Skeletal muscle tissue (tissue), 4 donors: ENCODE data around the gene SRSF4. TPM values are rescaled to one million over a fixed set of nuclear protein-coding genes. Genes with fewer than 3 reads are reported as not detected.
"Not testable (repeated sequence)": the region's sequence is repeated elsewhere in the genome, so short reads cannot be mapped to it uniquely, and the experiment has no call there.

Experiments used
- H3K27ac ChIP-seq: one replicate; pipeline ENCODE4 v1.7.0; 2013; ENCODE audit warnings: mild to moderate bottlenecking, low read depth, low read length, inconsistent platforms
- H3K27me3 ChIP-seq, 3 donors: one replicate each; pipeline ENCODE4 v1.7.0; 2013; ENCODE audit warnings: low read length in 3 of 3; ENCODE audit not compliant: control insufficient read depth in 3 of 3, insufficient read depth in 3 of 3
- H3K36me3 ChIP-seq, 3 donors: one replicate each; pipeline ENCODE4 v1.7.0; 2013; ENCODE audit warnings: low read length in 3 of 3; ENCODE audit not compliant: control insufficient read depth in 3 of 3, insufficient read depth in 3 of 3
- H3K4me1 ChIP-seq, 3 donors: one replicate each; pipeline ENCODE4 v1.7.0; 2013; ENCODE audit warnings: low read length in 3 of 3, mild to moderate bottlenecking in 3 of 3; ENCODE audit not compliant: control insufficient read depth in 3 of 3, insufficient read depth in 3 of 3
- H3K4me3 ChIP-seq, 3 donors: one replicate each; pipeline ENCODE4 v1.7.0; 2013; ENCODE audit warnings: low read length in 3 of 3
- H3K9ac ChIP-seq, 3 donors: one replicate each; pipeline ENCODE4 v1.7.0; 2013; ENCODE audit warnings: low read length in 3 of 3, mild to moderate bottlenecking in 3 of 3, moderate library complexity in 2 of 3, low read depth in 1 of 3
- H3K9me3 ChIP-seq, 3 donors: one replicate each; pipeline ENCODE4 v1.7.0; 2013; ENCODE audit warnings: low read length in 3 of 3; ENCODE audit not compliant: control insufficient read depth in 3 of 3
- total RNA-seq: library from RNA; depleted of rRNA; stranded (reverse); fragments of >200 nt; gene quantifications from one replicate; pipeline ENCODE4 v1.2.3, GENCODE V29; 2014
- donor health status: Osteomylitis.

SRSF4 gene
- total RNA-seq, 1 donor from 2014 or later, result 39.1 TPM

- Histone ChIP-seq H3K4me1 (peaks cover 0 to 3% (median 0%) of the 10 kb centered on the region in 3 donors), H3K9me3 (no peaks in the 10 kb centered on the region), H3K9ac (no peak overlapping the region), H3K27ac (no peak overlapping the region), H3K27me3 (no peaks in the 10 kb centered on the region), H3K4me3 (no peak overlapping the region), H3K36me3 (peaks cover 69 to 89% (median 79%) of the 10 kb centered on the region in 3 donors)
Observed at GRCh38 chr1:29152046-29152805, 29.5 kb downstream of the SRSF4 start.

GRCh38 chr1:29150346-29150745 lies 31.4 kb downstream of the SRSF4 start:
- not testable (repeated sequence) for H3K27ac ChIP-seq, H3K9ac ChIP-seq, H3K4me1 ChIP-seq, H3K9me3 ChIP-seq, H3K27me3 ChIP-seq, H3K4me3 ChIP-seq
- peaks cover 70 to 94% (median 80%) of the 10 kb centered on the region in 3 donors for H3K36me3 ChIP-seq

DNA sequence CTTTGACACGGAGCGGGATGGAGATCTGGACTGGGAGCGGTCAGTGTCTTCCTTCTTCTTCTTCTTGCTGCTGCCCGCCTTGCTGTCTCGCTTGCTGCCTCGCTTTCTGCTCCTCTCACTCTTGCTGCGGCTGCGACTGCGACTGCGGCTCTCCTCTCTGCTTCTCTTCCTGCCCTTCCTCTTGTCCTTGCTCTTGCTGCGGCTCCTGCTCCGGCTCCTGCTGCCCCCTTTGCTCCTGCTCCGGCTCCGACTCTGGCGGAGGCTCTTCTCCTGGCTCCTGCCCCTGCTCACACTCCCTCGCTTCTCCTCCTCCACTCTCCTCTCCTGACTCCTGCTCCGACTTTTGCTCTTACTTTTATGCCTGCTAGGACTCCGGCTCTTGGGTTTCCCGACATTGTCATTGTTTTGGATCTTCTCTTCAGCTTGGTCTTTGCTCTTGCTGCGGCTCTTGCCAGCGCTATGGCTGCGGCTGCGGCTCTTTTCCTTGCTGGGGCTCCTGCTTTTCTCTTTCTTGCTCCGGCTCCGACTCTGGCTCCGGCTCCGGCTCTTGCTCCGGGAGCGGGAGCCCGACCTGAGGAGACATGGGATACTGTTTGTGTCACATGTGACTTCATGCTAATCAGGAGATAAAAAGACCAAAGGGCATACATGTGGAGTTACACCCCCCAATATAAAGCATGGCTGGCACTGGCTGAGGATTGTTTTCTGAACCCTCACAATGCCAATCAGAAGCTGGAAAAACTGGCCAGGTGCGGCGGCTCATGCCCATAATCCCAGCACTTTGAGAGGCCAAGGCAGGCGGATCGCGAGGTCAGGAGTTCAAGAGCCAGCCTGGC lies 32.8 kb downstream of the SRSF4 start:
- Histone ChIP-seq H3K9me3 (no peaks in the 10 kb centered on the region), H3K4me1 (no peaks in the 10 kb centered on the region), H3K9ac (no peak overlapping the region), H3K27ac (no peak overlapping the region), H3K36me3 (peaks cover 60 to 83% (median 67%) of the 10 kb centered on the region in 3 donors), H3K4me3 (no peak overlapping the region), H3K27me3 (no peaks in the 10 kb centered on the region)

- Histone ChIP-seq H3K36me3 (peaks cover 40 to 55% (median 40%) of the 10 kb centered on the region in 3 donors), H3K27me3 (no peaks in the 10 kb centered on the region), H3K9ac (no peak overlapping the region), H3K4me3 (no peak overlapping the region), H3K4me1 (no peaks in the 10 kb centered on the region), H3K27ac (no peak overlapping the region), H3K9me3 (no peaks in the 10 kb centered on the region)
Observed at GRCh38 chr1:29145739-29146437, 35.8 kb downstream of the SRSF4 start.

GRCh38 chr1:29144178-29144577 lies 37.5 kb downstream of the SRSF4 start:
- Histone ChIP-seq H3K27me3 (no peaks in the 10 kb centered on the region), H3K4me1 (no peaks in the 10 kb centered on the region), H3K27ac (no peak overlapping the region), H3K9ac (no peak overlapping the region), H3K36me3 (peaks cover 27 to 41% (median 28%) of the 10 kb centered on the region in 3 donors), H3K4me3 (no peak overlapping the region), H3K9me3 (no peaks in the 10 kb centered on the region)

- Histone ChIP-seq H3K27me3 (no peaks in the 10 kb centered on the region), H3K4me3 (no peak overlapping the region), H3K9ac (no peak overlapping the region), H3K4me1 (no peaks in the 10 kb centered on the region), H3K9me3 (no peaks in the 10 kb centered on the region), H3K27ac (no peak overlapping the region), H3K36me3 (peaks cover 13 to 26% (median 14%) of the 10 kb centered on the region in 3 donors)
Observed at GRCh38 chr1:29142714-29143113, 39.0 kb downstream of the SRSF4 start.

- Histone ChIP-seq H3K27me3 (peaks cover 4 to 12% (median 11%) of the 10 kb centered on the region in 3 donors), H3K9me3 (no peaks in the 10 kb centered on the region), H3K9ac (no peak overlapping the region), H3K27ac (no peak overlapping the region), H3K4me1 (peaks cover 0 to 5% (median 0%) of the 10 kb centered on the region in 3 donors), H3K36me3 (no peaks in the 10 kb centered on the region), H3K4me3 (no peak overlapping the region)
Observed at GRCh38 chr1:29136391-29136915, 45.2 kb downstream of the SRSF4 start.

GRCh38 chr1:29134695-29135028 lies 47.0 kb downstream of the SRSF4 start:
- no peaks in the 10 kb centered on the region for H3K36me3 ChIP-seq
- H3K9ac ChIP-seq, result no peak overlapping the region
- H3K27me3 ChIP-seq, result peaks cover 4 to 12% (median 11%) of the 10 kb centered on the region in 3 donors
- H3K4me1 ChIP-seq, result peaks cover 0 to 5% (median 0%) of the 10 kb centered on the region in 3 donors
- peak overlapping the region in 1 of 3 donors; percentile 30 for H3K4me3 ChIP-seq
- no peaks in the 10 kb centered on the region for H3K9me3 ChIP-seq
- H3K27ac ChIP-seq, result no peak overlapping the region

GRCh38 chr1:29133861-29134694 lies 47.6 kb downstream of the SRSF4 start:
- no peak overlapping the region for H3K9ac ChIP-seq
- peaks cover 0 to 5% (median 0%) of the 10 kb centered on the region in 3 donors for H3K4me1 ChIP-seq
- H3K36me3 ChIP-seq, result no peaks in the 10 kb centered on the region
- H3K9me3 ChIP-seq, result no peaks in the 10 kb centered on the region
- H3K27me3 ChIP-seq, result peaks cover 4 to 12% (median 11%) of the 10 kb centered on the region in 3 donors
- no peak overlapping the region for H3K27ac ChIP-seq
- H3K4me3 ChIP-seq, result peak overlapping the region in 1 of 3 donors; percentile 30
